CD4-positive, alpha-beta T cell treated with Interleukin-4 for 4 hours (primary cell): Measurements from ENCODE around the gene ZSCAN1.
A peak's percentile ranks its signal among the peaks of the same experiment; 100 is the strongest.

Source experiments
- DNase-seq: peaks from one replicate; pipeline ENCODE4 v3.0.0-alpha.2; 2020

The ZSCAN1 gene

GRCh38 chr19:58085348-58085875 lies 51.6 kb downstream of the ZSCAN1 start:
- no peak for DNase-seq

- DNase-seq = no peak
Observed at GRCh38 chr19:58086825-58087710, 53.2 kb downstream of the ZSCAN1 start.

GRCh38 chr19:58088521-58089052 lies 54.8 kb downstream of the ZSCAN1 start:
- DNase-seq = no peak

- no peak for DNase-seq
Observed at GRCh38 chr19:58089846-58090245, 56.0 kb downstream of the ZSCAN1 start.

- DNase-seq = no peak
Observed at GRCh38 chr19:58091251-58091995, 57.6 kb downstream of the ZSCAN1 start.

- DNase-seq = no peak
Observed at GRCh38 chr19:58093071-58093470, 59.2 kb downstream of the ZSCAN1 start.

- DNase-seq = no peak
Observed at GRCh38 chr19:58095328-58095727, 61.5 kb downstream of the ZSCAN1 start.

- no peak for DNase-seq
Observed at GRCh38 chr19:58096884-58097283, 63.1 kb downstream of the ZSCAN1 start.

- DNase-seq = no peak
Observed at GRCh38 chr19:58097349-58097748, 63.5 kb downstream of the ZSCAN1 start.

- peak; percentile 97 for DNase-seq
Observed at GRCh38 chr19:58097781-58098681, 64.2 kb downstream of the ZSCAN1 start, which contains the start of gene ZSCAN18. Gene ZSCAN18 (minus strand): TSS chr19:58098231. CDS start chr19:58090267, 7,964 bp downstream.

- no peak for DNase-seq
Observed at GRCh38 chr19:58098682-58098998, 64.8 kb downstream of the ZSCAN1 start.
